ENCODE measurements around the gene SURF6. TPM values are rescaled to one million over a fixed set of nuclear protein-coding genes. Genes with fewer than 3 reads are reported as not detected.

The SURF6 gene
- total RNA-seq, 1 donor from 2014 or later: 15.0 TPM

GRCh38 chr9:133282464-133283238 lies 53.3 kb downstream of the SURF6 start:
- TF ChIP-seq CTCF (IDR thresholded peaks at IDR 0.05; ENCODE audit: partially characterized antibody, unreplicated experiment): no peak
- peaks cover 4% of the 10 kb centered on the region for H3K36me3 Mint-ChIP-seq (ENCODE audit: unreplicated experiment)
- DNase-seq: no peak
- no peaks in the 10 kb centered on the region for H3K4me1 Mint-ChIP-seq (ENCODE audit: low read depth, unreplicated experiment)
- H3K27ac Mint-ChIP-seq (ENCODE audit: unreplicated experiment): no peak overlapping the region
- H3K27me3 Mint-ChIP-seq (ENCODE audit: unreplicated experiment): peaks cover 3% of the 10 kb centered on the region
- H3K9me3 Mint-ChIP-seq (ENCODE audit: unreplicated experiment): peaks cover 2% of the 10 kb centered on the region
- no peak overlapping the region for H3K4me3 Mint-ChIP-seq (ENCODE audit: unreplicated experiment)

- TF ChIP-seq CTCF (IDR thresholded peaks at IDR 0.05; ENCODE audit: partially characterized antibody, unreplicated experiment): no peak
- Mint-ChIP-seq H3K4me1 (ENCODE audit: low read depth, unreplicated experiment) (no peaks in the 10 kb centered on the region), H3K27ac (ENCODE audit: unreplicated experiment) (no peak overlapping the region), H3K36me3 (ENCODE audit: unreplicated experiment) (peaks cover 8% of the 10 kb centered on the region), H3K4me3 (ENCODE audit: unreplicated experiment) (no peak overlapping the region), H3K27me3 (ENCODE audit: unreplicated experiment) (peaks cover 5% of the 10 kb centered on the region), H3K9me3 (ENCODE audit: unreplicated experiment) (peaks cover 7% of the 10 kb centered on the region)
- no peak for DNase-seq
Observed at GRCh38 chr9:133280392-133280791, 55.6 kb downstream of the SURF6 start.

Other genes with a start within 250 kb of the SURF6 start
- 449 TPM for gene RALGDS, start 214.9 kb downstream of the SURF6 start, total RNA-seq (ENCODE audit: unreplicated experiment)
- gene GBGT1, start 172.3 kb downstream of the SURF6 start, total RNA-seq (ENCODE audit: unreplicated experiment): 1.3 TPM
- gene OBP2B, start 126.9 kb downstream of the SURF6 start, total RNA-seq (ENCODE audit: unreplicated experiment): not detected
- not detected for gene ABO, start 61.0 kb downstream of the SURF6 start, total RNA-seq (ENCODE audit: unreplicated experiment)
- gene MED22, start 11.9 kb upstream of the SURF6 start, total RNA-seq (ENCODE audit: unreplicated experiment): 35.7 TPM
- gene RPL7A, start 12.0 kb upstream of the SURF6 start, total RNA-seq (ENCODE audit: unreplicated experiment): 1,442 TPM
- 56.1 TPM for gene SURF1, start 20.3 kb upstream of the SURF6 start, total RNA-seq (ENCODE audit: unreplicated experiment)
- gene SURF2, start 20.4 kb upstream of the SURF6 start, total RNA-seq (ENCODE audit: unreplicated experiment): 24.0 TPM
- gene SURF4, start 39.9 kb upstream of the SURF6 start, total RNA-seq (ENCODE audit: unreplicated experiment): 111 TPM
- gene STKLD1, start 40.2 kb upstream of the SURF6 start, total RNA-seq (ENCODE audit: unreplicated experiment): 2.6 TPM
- 20.4 TPM for gene REXO4, start 81.8 kb upstream of the SURF6 start, total RNA-seq (ENCODE audit: unreplicated experiment)
- gene ADAMTS13, start 86.2 kb upstream of the SURF6 start, total RNA-seq (ENCODE audit: unreplicated experiment): 27.9 TPM
- 45.4 TPM for gene CACFD1, start 123.8 kb upstream of the SURF6 start, total RNA-seq (ENCODE audit: unreplicated experiment)
- 104 TPM for gene SLC2A6, start 142.9 kb upstream of the SURF6 start, total RNA-seq (ENCODE audit: unreplicated experiment)
- gene MYMK, start 188.8 kb upstream of the SURF6 start, total RNA-seq (ENCODE audit: unreplicated experiment): not detected
- 1.3 TPM for gene ADAMTSL2, start 198.5 kb upstream of the SURF6 start, total RNA-seq (ENCODE audit: unreplicated experiment)